ENCODE data around the gene CYP46A1.

The CYP46A1 gene

GRCh38 chr14:99649643-99650042 lies 34.5 kb upstream of the CYP46A1 start:
- no peak for TF ChIP-seq CTCF (IDR thresholded peaks at IDR 0.05; ENCODE audit: low read depth, low read length, missing control alignments)
- DNase-seq (ENCODE audit: low read depth): no peak
- H3K4me3 ChIP-seq (ENCODE audit: low read depth, low read length): no peak overlapping the region

GRCh38 chr14:99650189-99650588 lies 33.9 kb upstream of the CYP46A1 start:
- no peak overlapping the region for H3K4me3 ChIP-seq (ENCODE audit: low read depth, low read length)
- no peak for DNase-seq (ENCODE audit: low read depth)
- TF ChIP-seq CTCF (IDR thresholded peaks at IDR 0.05; ENCODE audit: low read depth, low read length, missing control alignments): no peak

DNA sequence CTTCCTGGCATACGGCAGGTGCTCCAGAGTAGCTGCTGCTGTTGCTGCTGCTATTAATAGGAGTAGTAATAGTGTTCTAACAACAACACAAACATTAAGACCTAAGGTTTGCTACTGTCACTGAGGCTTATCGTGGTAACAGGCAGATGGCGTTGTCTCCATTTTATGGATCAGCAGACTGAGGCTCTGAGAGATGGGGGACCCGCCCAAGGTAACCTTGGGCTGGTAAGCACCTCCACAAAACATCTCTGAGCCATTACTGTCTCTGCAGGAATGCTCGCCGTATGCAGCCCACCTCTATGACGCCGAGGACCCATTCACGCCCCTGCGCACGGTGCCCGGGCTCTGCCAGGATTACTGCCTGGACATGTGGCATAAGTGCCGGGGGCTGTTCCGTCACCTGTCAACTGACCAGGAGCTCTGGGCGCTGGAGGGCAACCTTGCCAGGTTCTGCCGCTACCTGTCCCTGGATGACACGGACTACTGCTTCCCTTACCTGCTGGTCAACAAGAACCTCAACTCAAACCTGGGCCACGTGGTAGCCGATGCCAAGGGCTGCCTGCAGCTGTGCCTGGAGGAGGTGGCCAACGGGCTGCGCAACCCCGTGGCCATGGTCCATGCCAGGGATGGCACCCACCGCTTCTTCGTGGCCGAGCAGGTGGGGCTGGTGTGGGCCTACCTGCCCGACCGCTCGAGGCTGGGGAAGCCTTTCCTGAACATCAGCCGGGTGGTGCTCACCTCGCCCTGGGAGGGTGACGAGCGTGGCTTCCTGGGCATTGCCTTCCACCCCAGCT lies 31.9 kb upstream of the CYP46A1 start:
- no peak for DNase-seq (ENCODE audit: low read depth)
- no peak for TF ChIP-seq CTCF (IDR thresholded peaks at IDR 0.05; ENCODE audit: low read depth, low read length, missing control alignments)

DNA sequence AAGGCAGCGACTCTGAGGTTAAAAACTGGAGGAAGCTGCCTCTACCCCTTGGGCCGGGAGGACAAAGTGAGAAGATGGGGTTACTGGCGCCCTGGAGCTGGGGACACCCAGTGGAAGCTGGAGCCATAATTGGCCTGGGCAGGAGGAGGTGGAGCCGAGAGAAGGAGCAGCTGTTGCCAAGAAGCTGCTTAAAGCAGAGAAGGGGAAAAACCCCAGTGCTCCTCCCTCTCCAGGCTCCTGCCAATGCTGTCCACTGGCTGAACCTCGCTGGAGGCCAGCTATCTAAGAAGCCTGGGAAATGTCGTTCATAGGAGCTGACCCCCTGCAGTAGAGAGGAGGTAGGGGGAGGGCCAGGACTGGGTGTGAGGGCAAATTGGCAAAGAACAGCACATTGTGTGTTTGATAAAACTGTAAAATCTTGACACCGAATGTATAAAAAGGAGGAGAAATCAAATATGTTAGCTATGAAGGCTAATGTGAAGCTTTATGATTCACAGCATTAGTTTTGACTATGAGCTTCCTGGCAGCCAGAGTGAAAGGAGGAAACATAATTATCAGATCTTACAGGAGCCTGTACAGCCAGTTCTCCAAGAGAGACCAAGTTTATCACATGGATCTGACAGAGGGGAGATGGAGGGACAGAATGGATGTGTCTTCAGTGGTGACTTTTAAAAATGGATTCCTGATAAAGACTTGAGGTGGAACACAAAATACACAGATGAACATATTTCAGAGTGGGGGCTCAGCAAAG lies 29.7 kb upstream of the CYP46A1 start:
- DNase-seq (ENCODE audit: low read depth): no peak
- H3K4me3 ChIP-seq (ENCODE audit: low read depth, low read length): no peak overlapping the region
- TF ChIP-seq CTCF (IDR thresholded peaks at IDR 0.05; ENCODE audit: low read depth, low read length, missing control alignments): no peak

More for the DNA sequence above, 31.9 kb upstream of the CYP46A1 start:
- H3K4me3 ChIP-seq (ENCODE audit: low read depth, low read length): no peak overlapping the region

DNA sequence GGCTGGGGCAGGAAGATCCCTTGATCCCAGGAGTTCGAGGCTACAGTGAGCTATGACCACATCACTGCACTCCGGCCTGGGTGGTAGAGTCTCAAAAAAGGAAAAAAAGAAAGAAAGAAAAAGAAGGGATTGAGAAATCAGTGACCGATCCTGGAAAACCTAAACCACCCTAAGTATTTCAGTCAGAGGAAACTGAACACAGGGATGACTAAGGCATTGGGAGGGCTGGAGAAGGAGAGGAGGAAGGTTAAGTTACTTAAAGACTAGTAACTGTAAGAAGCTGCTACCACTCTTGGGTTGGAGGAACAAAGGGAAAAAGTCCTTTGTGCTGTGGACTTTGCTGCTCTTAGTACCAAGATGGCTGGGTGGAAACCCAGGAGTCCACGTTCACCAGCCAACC lies 28.6 kb upstream of the CYP46A1 start:
- no peak for DNase-seq (ENCODE audit: low read depth)
- no peak overlapping the region for H3K4me3 ChIP-seq (ENCODE audit: low read depth, low read length)
- TF ChIP-seq CTCF (IDR thresholded peaks at IDR 0.05; ENCODE audit: low read depth, low read length, missing control alignments): no peak

DNA sequence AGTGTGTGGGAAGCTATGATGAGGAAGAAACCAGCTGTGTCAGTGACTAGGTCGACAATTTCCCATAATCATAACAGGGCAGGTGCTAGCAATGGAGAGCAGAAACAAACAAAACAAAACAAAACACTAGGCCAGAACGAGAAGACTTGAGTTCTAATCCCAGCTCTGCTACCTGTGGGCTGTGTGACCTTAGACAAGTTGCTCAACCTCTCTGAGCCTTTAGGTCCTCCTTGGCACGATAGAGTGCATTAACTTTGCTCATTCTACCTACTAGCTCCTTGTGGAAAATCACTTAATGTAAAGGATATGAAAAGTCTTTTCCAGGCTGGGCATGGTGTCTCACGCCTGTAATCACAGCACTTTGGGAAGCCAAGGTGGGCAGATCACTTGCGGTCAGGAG lies 27.9 kb upstream of the CYP46A1 start:
- DNase-seq (ENCODE audit: low read depth): no peak
- H3K4me3 ChIP-seq (ENCODE audit: low read depth, low read length): no peak overlapping the region
- TF ChIP-seq CTCF (IDR thresholded peaks at IDR 0.05; ENCODE audit: low read depth, low read length, missing control alignments): no peak

Data from GM12864 (cell line).